WI38 (cell line): ENCODE data around the gene PDE4B.

Experiments used
- H3K4me3 ChIP-seq: 2 replicates; pipeline ENCODE4 v1.5.1; 2011; ENCODE audit warnings: low read depth, mild to moderate bottlenecking, control low read depth, low read length
- CTCF ChIP-seq: IDR thresholded peaks from 2 replicates; pipeline ENCODE4 v1.5.1; 2012; ENCODE audit warnings: low read depth, mild to moderate bottlenecking, control low read depth, low read length

PDE4B gene

GRCh38 chr1:66176012-66176715 lies 383.5 kb downstream of the PDE4B start:
- no peak overlapping the region for H3K4me3 ChIP-seq
- TF ChIP-seq CTCF = no peak

- no peak overlapping the region for H3K4me3 ChIP-seq
- TF ChIP-seq CTCF = no peak
Measured at GRCh38 chr1:66176832-66177231, 384.1 kb downstream of the PDE4B start.

- no peak overlapping the region for H3K4me3 ChIP-seq
Measured at GRCh38 chr1:66177510-66177909, 384.8 kb downstream of the PDE4B start.

GRCh38 chr1:66182026-66182425 lies 389.3 kb downstream of the PDE4B start:
- TF ChIP-seq CTCF = no peak
- no peak overlapping the region for H3K4me3 ChIP-seq

More at GRCh38 chr1:66177510-66177909, 384.8 kb downstream of the PDE4B start:
- TF ChIP-seq CTCF = no peak

- no peak overlapping the region for H3K4me3 ChIP-seq
- no peak for TF ChIP-seq CTCF
Measured at GRCh38 chr1:66182551-66183178, 390.0 kb downstream of the PDE4B start.

- no peak for TF ChIP-seq CTCF
- H3K4me3 ChIP-seq = no peak overlapping the region
Measured at GRCh38 chr1:66183400-66183799, 390.7 kb downstream of the PDE4B start.

GRCh38 chr1:66197120-66197519 lies 404.4 kb downstream of the PDE4B start:
- TF ChIP-seq CTCF = no peak
- no peak overlapping the region for H3K4me3 ChIP-seq
